ENCODE results near the gene LPCAT1.

The LPCAT1 gene

GRCh38 chr5:1502737-1503120, 21.0 kb downstream of the LPCAT1 start:
- H3K36me3 ChIP-seq, result peaks cover 14% of the 10 kb centered on the region

GRCh38 chr5:1502046-1502736, 21.6 kb downstream of the LPCAT1 start:
- Histone ChIP-seq H3K27me3 (no peaks in the 10 kb centered on the region), H3K36me3 (peaks cover 14% of the 10 kb centered on the region), H3K4me3 (ENCODE audit: low read depth, low read length) (no peak overlapping the region), H3K9me3 (no peaks in the 10 kb centered on the region), H3K4me1 (no peaks in the 10 kb centered on the region)
- TF ChIP-seq CTCF (IDR thresholded peaks at IDR 0.05; ENCODE audit: low read depth, low read length), result no peak
- no peak for DNase-seq

More at GRCh38 chr5:1502737-1503120, 21.0 kb downstream of the LPCAT1 start:
- H3K4me1 ChIP-seq, result no peaks in the 10 kb centered on the region
- H3K9me3 ChIP-seq, result no peaks in the 10 kb centered on the region
- no peak for TF ChIP-seq CTCF (IDR thresholded peaks at IDR 0.05; ENCODE audit: low read depth, low read length)
- no peak for DNase-seq
- H3K27me3 ChIP-seq, result no peaks in the 10 kb centered on the region
- H3K4me3 ChIP-seq (ENCODE audit: low read depth, low read length), result no peak overlapping the region

GRCh38 chr5:1501372-1502045, 22.3 kb downstream of the LPCAT1 start:
- no peak for TF ChIP-seq CTCF (IDR thresholded peaks at IDR 0.05; ENCODE audit: low read depth, low read length)
- Histone ChIP-seq H3K4me1 (no peaks in the 10 kb centered on the region), H3K9me3 (no peaks in the 10 kb centered on the region), H3K27me3 (no peaks in the 10 kb centered on the region), H3K4me3 (ENCODE audit: low read depth, low read length) (no peak overlapping the region), H3K36me3 (peaks cover 18% of the 10 kb centered on the region)
- no peak for DNase-seq

GRCh38 chr5:1500411-1501091, 23.2 kb downstream of the LPCAT1 start:
- TF ChIP-seq CTCF (IDR thresholded peaks at IDR 0.05; ENCODE audit: low read depth, low read length), result no peak
- no peak for DNase-seq
- Histone ChIP-seq H3K27me3 (no peaks in the 10 kb centered on the region), H3K36me3 (peaks cover 18% of the 10 kb centered on the region), H3K4me3 (ENCODE audit: low read depth, low read length) (no peak overlapping the region), H3K9me3 (no peaks in the 10 kb centered on the region), H3K4me1 (no peaks in the 10 kb centered on the region)

GRCh38 chr5:1499851-1500250, 23.9 kb downstream of the LPCAT1 start:
- no peak overlapping the region for H3K4me3 ChIP-seq (ENCODE audit: low read depth, low read length)
- peaks cover 18% of the 10 kb centered on the region for H3K36me3 ChIP-seq
- no peaks in the 10 kb centered on the region for H3K9me3 ChIP-seq
- DNase-seq, result no peak
- TF ChIP-seq CTCF (IDR thresholded peaks at IDR 0.05; ENCODE audit: low read depth, low read length), result no peak
- H3K4me1 ChIP-seq, result no peaks in the 10 kb centered on the region
- no peaks in the 10 kb centered on the region for H3K27me3 ChIP-seq

Measured in BE2C (cell line).